Activated CD4-positive, alpha-beta T cell treated with anti-CD3 and anti-CD28 coated beads, Interleukin-10, Interleukin-2, amounts not matched to agents 100 ng/mL and 50 ng/mL, durations not matched to agents 16 hours and 8 hours (primary cell): ENCODE results near the gene CMBL.
"Not testable (repeated sequence)": the region's sequence is repeated elsewhere in the genome, so short reads cannot be mapped to it uniquely, and the experiment has no call there.

Source experiments
- DNase-seq: peaks from one replicate; pipeline ENCODE4 v3.0.0-alpha.2; 2020

CMBL gene

GRCh38 chr5:10310066-10310779 lies 2.5 kb upstream of the CMBL start:
- DNase-seq = no peak

GRCh38 chr5:10308844-10309243 lies 1.1 kb upstream of the CMBL start:
- DNase-seq = no peak

GRCh38 chr5:10306806-10307205 lies 896 bp downstream of the CMBL start:
- DNase-seq = no peak

GRCh38 chr5:10306114-10306513 lies 1.6 kb downstream of the CMBL start:
- DNase-seq = no peak

GRCh38 chr5:10304932-10305331 lies 2.8 kb downstream of the CMBL start:
- no peak for DNase-seq

GRCh38 chr5:10303699-10304170 lies 4.0 kb downstream of the CMBL start:
- no peak for DNase-seq

- no peak for DNase-seq
Measured at GRCh38 chr5:10303201-10303600, 4.5 kb downstream of the CMBL start.

GRCh38 chr5:10301842-10302610 lies 5.7 kb downstream of the CMBL start:
- DNase-seq = no peak

GRCh38 chr5:10301266-10301665 lies 6.4 kb downstream of the CMBL start:
- no peak for DNase-seq

GRCh38 chr5:10300246-10300645 lies 7.5 kb downstream of the CMBL start:
- no peak for DNase-seq

- DNase-seq = no peak
Measured at GRCh38 chr5:10297646-10298204, 10.0 kb downstream of the CMBL start.

GRCh38 chr5:10295619-10296326 lies 11.9 kb downstream of the CMBL start:
- no peak for DNase-seq

- DNase-seq = no peak
Measured at GRCh38 chr5:10293907-10294662, 13.6 kb downstream of the CMBL start.

- DNase-seq = no peak
Measured at GRCh38 chr5:10291692-10292339, 15.9 kb downstream of the CMBL start.

- no peak for DNase-seq
Measured at GRCh38 chr5:10290438-10290837, 17.3 kb downstream of the CMBL start.

GRCh38 chr5:10289991-10290390 lies 17.7 kb downstream of the CMBL start:
- no peak for DNase-seq

GRCh38 chr5:10289353-10289752 lies 18.3 kb downstream of the CMBL start:
- DNase-seq = no peak

GRCh38 chr5:10288592-10289219 lies 19.0 kb downstream of the CMBL start:
- peak; percentile 13 for DNase-seq

GRCh38 chr5:10286862-10287227 lies 20.9 kb downstream of the CMBL start:
- no peak for DNase-seq

- DNase-seq = no peak
Measured at GRCh38 chr5:10286162-10286861, 21.4 kb downstream of the CMBL start.

GRCh38 chr5:10285362-10285761 lies 22.3 kb downstream of the CMBL start:
- DNase-seq = not testable (repeated sequence)
